ENCODE data around the gene SC5D.

The SC5D gene

DNA sequence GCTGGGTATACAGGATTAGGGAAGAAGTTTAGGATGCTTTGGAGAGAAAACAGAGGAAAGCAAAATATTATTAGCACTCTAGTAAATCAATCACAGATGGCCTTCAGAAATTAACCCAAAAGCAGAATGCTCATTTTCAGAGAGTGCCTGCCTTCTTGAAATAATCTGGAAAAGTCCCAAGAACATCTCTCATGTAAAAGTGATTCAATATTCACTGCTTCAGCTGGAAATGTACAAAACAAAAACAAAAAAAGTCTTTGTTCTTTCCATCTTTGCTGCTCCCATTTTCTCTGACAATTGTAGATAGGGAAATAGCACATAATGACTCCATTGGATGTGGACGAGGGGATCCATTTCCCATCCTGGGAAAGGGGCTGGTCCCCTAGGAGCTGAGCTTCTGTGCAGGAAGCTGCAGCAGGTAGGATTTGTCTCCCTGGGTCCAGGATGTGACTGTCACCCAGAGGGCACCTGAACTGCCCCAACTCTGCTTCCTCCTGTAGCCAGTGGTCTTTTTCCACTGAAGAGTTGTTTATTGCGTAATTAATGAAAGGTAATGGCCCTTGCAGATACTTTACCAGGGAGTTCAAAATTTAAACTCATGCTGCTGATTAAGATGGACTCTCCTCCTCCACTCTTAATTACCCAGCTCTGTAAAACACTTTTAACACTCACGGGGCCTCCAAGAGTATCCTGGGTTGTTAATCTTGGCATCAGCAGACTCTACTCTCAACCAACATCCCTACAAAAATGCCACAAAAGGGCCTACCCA, 57.9 kb downstream of the SC5D start:
- no peaks in the 10 kb centered on the region for H3K9me3 ChIP-seq (ENCODE audit: low read depth, low read length)
- no peak overlapping the region for H3K27ac ChIP-seq
- no peaks in the 10 kb centered on the region for H3K36me3 ChIP-seq (ENCODE audit: insufficient read depth, low read length)
- no peak overlapping the region for H3K9ac ChIP-seq (ENCODE audit: insufficient read length)
- no peak overlapping the region for H3K4me3 ChIP-seq
- TF ChIP-seq POLR2AphosphoS5 (IDR thresholded peaks at IDR 0.05; ENCODE audit: borderline replicate concordance, low read depth, low read length) (no peak), EZH2 (IDR thresholded peaks at IDR 0.05) (no peak), FOXP2 (optimal IDR thresholded peaks at IDR 0.05; ENCODE audit: control extremely low read depth, extremely low read length, insufficient read depth) (no peak)
- no peak for DNase-seq (ENCODE audit: low read depth, low spot score)

DNA sequence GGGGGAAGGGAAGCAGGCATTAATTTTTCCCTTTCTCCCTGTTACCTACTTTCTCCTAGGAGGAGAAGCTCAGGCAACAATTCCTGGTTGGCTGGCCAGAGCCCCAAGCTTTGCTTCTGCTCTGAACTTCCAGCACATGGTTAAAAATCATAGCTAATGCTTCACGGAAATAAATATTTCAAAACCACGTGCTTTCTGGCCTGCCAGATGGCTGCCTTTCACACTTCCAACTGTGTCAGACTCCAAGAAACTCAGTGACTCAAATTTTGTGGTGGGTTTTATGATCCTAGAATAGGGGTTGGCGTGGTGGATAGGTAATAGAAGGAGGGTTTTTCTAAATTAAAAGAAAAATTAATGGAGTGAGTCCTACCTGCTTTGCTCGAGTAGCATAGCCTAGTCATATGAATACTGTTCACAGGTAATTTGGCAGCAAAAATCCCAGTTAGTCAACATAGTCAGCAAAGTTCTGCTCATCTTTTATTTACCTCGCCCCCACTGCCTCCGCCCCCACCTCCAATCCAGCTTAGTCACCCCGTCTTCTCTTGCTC, 58.6 kb downstream of the SC5D start:
- no peak for DNase-seq (ENCODE audit: low read depth, low spot score)
- H3K4me3 ChIP-seq: no peak overlapping the region
- no peaks in the 10 kb centered on the region for H3K36me3 ChIP-seq (ENCODE audit: insufficient read depth, low read length)
- no peaks in the 10 kb centered on the region for H3K9me3 ChIP-seq (ENCODE audit: low read depth, low read length)
- no peak overlapping the region for H3K27ac ChIP-seq
- TF ChIP-seq EZH2 (IDR thresholded peaks at IDR 0.05): no peak
- TF ChIP-seq FOXP2 (optimal IDR thresholded peaks at IDR 0.05; ENCODE audit: control extremely low read depth, extremely low read length, insufficient read depth): no peak
- no peak for TF ChIP-seq POLR2AphosphoS5 (IDR thresholded peaks at IDR 0.05; ENCODE audit: borderline replicate concordance, low read depth, low read length)
- no peak overlapping the region for H3K9ac ChIP-seq (ENCODE audit: insufficient read length)

DNA sequence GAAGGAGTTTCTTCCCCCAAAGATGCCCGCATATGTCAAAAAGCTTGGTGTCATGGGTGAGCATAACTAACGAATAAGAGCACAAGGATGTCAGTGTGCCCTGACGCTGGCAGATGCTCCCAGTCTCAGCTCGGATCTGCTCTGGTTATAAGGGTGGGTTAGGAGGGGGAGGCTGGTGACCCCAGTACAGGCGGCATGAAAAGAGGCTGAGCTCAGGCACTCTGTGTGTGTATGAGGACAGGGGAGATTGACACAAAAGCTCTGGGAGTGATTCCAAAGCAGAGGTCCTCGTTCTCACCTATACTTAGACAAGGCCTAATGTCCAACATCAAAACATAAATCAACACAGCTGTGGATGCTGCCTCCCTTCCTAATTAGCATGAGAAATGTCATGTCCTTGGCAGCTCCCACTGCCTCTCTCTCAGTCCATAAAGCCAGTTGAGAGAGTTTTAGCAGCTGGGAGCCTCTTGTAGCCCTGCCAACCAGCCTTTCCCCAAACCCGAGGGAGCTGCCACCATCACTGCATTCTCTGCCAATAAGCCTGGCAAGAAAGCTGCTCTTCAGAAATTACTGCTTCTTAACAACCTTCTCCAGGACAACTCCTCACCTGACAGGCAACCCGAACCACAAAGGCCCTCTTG, 59.8 kb downstream of the SC5D start:
- TF ChIP-seq POLR2AphosphoS5 (IDR thresholded peaks at IDR 0.05; ENCODE audit: borderline replicate concordance, low read depth, low read length): no peak
- Histone ChIP-seq H3K27ac (no peak overlapping the region), H3K9ac (ENCODE audit: insufficient read length) (no peak overlapping the region), H3K36me3 (ENCODE audit: insufficient read depth, low read length) (no peaks in the 10 kb centered on the region), H3K9me3 (ENCODE audit: low read depth, low read length) (no peaks in the 10 kb centered on the region), H3K4me3 (no peak overlapping the region)
- no peak for DNase-seq (ENCODE audit: low read depth, low spot score)

DNA sequence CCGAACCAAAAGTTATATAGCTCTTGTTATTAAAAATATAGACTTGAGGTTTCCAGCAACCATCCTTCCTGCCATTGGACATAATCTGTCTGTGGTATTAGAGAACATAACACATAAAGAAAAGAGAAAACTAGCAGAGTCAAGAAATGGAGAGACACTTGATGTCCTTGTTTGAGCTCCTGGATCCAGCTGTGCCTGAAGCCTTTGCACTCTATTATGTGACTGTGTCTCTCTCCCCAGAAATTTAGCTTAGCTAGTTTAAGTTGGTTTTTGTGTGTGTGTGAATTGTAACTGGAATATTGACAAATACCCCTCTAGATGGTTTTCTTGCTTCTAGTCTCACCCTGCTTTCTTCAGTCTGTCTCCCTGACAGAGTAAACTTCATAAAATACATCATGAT, 61.6 kb downstream of the SC5D start:
- H3K27ac ChIP-seq: no peak overlapping the region
- H3K36me3 ChIP-seq (ENCODE audit: insufficient read depth, low read length): no peaks in the 10 kb centered on the region
- no peak overlapping the region for H3K9ac ChIP-seq (ENCODE audit: insufficient read length)
- no peaks in the 10 kb centered on the region for H3K9me3 ChIP-seq (ENCODE audit: low read depth, low read length)
- no peak for DNase-seq (ENCODE audit: low read depth, low spot score)
- TF ChIP-seq EZH2 (IDR thresholded peaks at IDR 0.05) (no peak), POLR2AphosphoS5 (IDR thresholded peaks at IDR 0.05; ENCODE audit: borderline replicate concordance, low read depth, low read length) (no peak), FOXP2 (optimal IDR thresholded peaks at IDR 0.05; ENCODE audit: control extremely low read depth, extremely low read length, insufficient read depth) (no peak)
- H3K4me3 ChIP-seq: no peak overlapping the region

DNA sequence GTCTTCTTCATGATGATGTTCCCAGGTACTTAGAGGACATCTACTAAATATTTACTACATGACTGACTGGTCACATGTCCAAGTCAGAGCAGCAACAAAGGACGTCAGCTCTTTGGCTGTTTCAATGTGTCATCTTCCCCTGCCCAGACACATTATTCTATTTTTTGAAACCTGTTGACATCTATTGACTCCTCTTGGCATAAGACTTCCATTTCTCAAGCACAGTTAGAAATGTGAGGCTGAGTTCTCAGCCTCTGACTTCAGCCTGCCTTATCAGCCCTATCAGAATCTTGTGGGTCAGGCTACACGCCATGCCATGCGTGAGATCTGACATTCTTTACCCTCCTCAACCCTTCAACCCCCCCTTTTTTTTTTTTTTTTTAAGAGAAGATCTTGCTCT, 63.8 kb downstream of the SC5D start:
- no peak overlapping the region for H3K9ac ChIP-seq (ENCODE audit: insufficient read length)
- H3K27ac ChIP-seq: no peak overlapping the region
- no peak for DNase-seq (ENCODE audit: low read depth, low spot score)
- no peaks in the 10 kb centered on the region for H3K36me3 ChIP-seq (ENCODE audit: insufficient read depth, low read length)
- no peak overlapping the region for H3K4me3 ChIP-seq
- no peak for TF ChIP-seq POLR2AphosphoS5 (IDR thresholded peaks at IDR 0.05; ENCODE audit: borderline replicate concordance, low read depth, low read length)
- TF ChIP-seq FOXP2 (optimal IDR thresholded peaks at IDR 0.05; ENCODE audit: control extremely low read depth, extremely low read length, insufficient read depth): no peak
- no peak for TF ChIP-seq EZH2 (IDR thresholded peaks at IDR 0.05)
- H3K9me3 ChIP-seq (ENCODE audit: low read depth, low read length): no peaks in the 10 kb centered on the region
